D341Med (cell line): ENCODE measurements around the gene JAKMIP1.

Experiments
- DNase-seq: peaks from one replicate; pipeline ENCODE4 v3.0.0; 2012; ENCODE audit warnings: low spot score

The JAKMIP1 gene

DNA sequence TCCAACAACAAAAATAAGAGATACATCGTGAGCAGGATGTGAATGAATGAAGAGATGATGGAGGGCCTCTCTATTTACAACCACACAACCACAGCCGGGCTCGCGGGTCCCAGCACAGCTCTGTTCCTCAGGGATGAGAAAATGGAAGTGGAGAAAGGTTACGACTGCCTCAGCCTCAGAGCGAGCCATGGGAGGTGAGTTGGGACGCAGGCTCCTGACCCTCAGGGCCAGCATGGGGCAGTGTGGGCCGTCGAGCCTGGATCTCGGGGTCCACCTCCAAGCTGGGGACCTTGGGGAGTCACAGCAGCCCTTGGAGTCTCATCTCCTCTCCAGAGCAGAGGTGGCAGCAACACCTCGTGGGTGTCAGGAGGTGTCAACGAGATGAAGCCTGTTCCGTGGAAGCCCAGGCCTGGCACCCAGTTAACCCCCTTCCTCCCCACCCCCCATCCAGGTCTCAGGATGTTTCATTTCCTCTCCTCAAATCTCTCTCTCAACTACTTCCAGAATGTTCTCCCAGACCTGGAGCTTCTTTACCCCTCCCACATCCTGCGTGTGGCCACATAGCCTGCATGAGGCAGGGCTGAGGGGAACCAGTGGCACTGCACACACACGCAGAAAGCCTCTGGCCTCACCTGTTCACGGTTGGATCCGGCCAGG is 208.1 kb downstream of the JAKMIP1 start:
- no peak for DNase-seq

DNA sequence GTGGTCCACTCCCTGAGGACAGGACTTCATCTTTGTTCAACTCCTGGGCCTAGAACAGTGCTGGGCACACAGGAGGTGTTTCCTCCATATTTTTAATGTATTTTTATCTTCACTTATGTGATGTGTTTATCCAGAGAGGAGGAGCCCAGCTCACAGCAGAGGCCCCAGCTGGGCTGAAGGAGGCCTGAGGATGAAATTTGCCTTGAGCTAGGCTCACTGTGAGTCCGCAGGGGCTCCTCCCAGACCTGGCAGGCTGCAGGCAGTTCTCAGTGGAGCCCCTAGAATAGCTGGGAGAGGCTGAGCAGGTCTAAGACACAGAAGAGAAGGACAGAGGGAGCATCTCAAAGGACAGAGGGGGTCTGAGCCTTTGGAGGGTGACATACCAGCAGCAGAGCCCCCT is 208.9 kb downstream of the JAKMIP1 start:
- no peak for DNase-seq

DNA sequence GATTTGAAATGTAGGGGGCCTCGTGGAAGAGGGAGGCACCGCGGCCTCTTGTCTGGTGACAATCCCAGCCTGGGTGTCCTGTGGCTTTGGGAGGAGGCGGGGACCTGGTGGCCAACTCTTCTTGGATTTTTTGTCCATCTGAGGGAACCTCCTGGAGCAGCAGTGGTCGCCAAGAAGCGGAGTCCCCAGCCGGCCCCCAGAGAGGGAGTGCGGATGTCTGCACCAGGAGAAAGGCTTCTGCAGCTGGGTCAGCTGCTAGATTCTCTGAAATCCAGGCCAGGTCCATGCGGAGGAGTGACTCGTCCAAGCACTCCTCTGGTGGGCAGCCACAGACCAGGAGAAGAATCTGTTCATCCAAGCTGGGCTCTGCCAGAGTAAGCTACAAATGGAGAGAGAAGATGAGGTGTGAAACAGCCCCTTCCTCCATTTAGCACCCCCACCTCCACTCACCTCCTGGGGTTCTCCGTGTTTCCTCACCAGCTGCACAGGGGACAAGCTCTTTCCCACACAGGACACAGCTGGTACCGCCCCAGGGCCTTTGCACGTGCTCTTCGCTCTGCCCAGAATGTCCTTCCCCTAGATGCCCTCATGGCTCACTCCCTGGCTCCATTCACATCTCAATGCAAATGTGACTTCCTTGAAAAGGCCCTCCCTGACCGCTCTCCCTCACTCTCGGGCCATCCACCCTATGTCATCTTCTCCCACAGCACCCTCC is 209.7 kb downstream of the JAKMIP1 start:
- no peak for DNase-seq

DNA sequence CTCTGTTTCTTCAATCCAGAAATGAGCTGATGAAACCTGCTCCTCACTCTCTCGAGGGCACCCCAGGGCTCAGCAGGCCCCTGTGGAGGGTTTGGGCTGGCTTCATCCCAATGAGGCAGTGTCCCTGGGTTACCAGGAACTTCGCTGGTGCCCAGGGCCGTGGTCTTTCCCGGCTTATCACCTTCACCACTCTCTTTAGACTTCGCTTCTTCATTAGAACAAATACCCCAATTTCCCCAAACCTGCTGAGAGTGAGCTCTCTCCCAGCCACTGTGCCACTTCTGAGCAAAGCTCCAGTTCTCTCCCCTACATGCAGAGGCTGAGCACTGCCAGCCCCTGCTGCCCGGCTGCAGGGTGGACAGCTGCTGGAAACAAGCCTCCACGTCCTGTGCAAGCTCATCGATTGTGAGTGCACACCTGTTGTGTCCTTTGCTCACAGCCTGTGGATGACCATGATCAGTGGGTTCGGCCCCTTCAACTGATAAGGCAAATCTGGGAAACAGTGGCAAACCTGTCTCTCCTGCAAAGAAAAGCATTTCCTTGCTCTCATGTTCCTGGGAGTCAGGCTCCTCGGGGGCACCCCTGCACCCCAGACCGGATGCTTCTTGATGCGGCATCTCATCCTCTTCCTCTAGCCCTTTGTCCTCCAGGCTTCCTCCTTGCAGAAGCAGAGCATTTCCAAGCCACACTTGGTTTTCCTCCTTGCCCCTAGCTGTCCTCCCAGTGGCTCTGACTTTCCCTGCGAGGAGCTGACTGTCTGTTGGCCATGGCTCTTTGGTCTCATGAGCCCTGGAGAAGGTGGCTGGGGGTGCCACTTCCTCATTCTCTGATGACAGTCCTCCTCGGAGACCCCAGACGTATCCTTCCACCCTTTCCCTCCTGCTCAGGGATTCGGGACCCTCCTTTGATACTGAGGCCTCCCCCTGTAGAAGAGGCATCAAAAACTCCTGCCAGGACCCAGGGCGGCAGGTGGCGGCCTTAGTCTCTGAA is 210.8 kb downstream of the JAKMIP1 start:
- no peak for DNase-seq

DNA sequence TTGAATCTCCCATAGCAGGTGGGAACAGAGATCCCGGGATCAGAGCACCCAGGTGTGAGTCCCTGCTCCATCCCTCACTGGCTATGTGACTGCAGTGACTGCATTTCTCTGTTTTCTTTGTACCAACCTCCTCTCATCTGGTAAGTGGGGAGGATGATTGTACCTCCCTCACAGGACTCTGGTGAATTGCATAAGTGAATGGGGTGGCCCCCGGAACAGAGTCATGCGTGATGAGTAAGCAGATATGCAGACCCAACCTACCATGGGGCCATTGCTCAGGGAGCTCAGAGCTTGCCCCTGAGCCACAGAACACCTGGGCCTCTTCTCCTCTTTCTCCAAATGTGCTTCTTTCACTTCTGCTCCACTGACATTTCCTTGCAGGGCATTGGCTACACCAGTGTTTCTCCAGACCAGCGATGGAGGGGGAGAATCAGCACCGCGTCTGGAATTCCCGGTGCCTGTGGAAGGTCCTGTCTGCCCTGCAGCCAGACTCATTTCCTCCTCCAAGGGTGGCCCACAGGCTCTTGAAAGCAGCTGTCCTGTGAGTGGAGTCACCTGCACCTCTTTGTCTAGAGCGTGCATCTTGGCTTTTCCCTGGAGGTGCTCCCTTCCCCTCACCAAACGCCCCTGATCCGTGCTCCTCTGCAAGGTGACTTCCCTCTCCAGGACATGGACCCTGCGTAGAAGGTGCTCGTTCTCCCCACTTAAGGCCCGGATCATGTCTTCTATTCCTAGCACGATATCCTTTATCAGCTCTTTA is 212.1 kb downstream of the JAKMIP1 start:
- no peak for DNase-seq

DNA sequence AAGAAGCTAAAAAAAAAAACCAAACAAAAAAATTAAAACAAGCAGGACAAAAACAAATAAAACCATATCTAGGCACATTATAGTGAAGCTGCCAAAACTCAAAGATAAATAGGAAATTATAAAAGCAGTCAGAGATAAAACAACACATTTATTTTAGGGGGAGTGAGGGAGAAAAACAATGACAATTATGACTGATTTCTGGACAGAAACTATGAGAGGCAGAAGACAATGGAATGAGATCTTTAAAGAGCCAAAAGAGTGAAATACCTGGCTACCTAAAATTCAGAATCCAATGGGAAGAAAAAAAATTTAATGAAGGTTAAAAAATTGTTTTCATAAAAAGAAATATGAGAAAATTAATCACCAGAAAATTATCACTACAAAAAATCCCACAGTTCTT is 215.5 kb downstream of the JAKMIP1 start:
- no peak for DNase-seq

DNA sequence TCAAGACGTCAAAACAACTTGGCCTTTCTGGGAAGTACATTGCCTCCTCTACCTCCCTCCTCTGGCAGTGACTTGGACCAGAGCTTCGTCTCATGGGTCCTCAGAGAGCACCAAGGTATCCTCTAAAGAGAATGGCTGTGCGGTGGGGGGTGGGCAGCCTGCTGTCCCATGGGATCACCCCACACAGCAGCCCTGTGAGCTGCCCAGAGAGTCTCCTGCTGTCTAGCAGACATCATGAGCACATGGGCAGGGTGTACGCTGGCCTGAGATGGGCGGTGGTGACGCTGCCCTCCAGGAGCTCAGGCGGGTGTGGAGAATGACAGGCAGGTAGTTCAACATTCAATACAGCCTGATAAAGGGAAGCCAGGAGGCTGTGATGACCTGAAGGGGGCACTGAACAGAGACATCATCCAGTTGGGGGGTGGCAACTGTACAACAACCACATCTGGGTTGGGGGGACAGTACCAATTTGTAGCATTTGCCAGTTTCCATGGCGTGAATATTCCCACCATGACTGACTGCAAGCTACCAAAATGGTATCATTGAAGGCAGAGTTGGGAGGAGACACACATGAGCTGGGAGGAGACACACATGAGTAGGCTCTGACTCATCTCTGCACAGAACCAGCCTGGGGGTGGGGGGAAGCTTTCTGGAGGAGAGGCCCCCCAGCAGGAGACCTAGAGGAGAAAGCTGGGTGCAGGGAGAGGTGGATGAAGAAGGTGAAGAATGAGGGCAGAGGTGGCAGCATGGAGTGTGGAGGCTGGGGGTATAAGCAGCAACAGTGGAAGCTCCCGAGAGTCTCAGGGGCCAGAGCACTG is 218.0 kb downstream of the JAKMIP1 start:
- DNase-seq: no peak

DNA sequence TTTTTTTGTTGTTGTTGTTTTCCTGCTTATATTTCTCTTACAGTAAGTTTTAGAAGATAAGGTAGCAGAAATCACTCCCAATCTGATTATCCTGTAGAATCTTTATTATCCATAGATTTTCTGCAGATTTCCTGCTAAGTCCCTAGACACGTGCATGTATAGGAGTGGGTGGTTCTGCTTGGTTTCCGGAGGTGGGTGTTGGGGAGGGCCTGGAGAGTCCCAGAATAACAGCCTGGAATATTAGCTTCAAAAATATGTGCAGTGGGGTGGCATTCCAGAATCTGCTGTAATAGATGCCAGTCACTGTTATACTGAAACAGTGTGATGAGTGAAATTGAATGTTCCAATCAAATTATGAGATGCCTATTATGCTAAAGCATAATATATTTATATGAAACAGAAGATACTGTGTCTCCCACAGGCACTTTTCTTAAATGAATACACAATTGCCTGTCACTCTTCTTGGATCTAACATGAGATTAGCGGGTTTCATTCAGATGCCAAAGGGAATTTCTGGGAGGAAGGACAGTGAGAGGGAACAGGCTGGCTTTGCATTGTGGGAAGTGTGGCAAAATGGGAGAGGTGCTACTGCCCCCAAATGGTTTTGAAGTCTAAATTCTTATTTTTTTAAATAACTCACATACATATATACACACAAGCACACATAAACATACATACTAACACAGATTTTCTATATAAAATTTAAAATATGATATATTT is 219.8 kb downstream of the JAKMIP1 start:
- no peak for DNase-seq

DNA sequence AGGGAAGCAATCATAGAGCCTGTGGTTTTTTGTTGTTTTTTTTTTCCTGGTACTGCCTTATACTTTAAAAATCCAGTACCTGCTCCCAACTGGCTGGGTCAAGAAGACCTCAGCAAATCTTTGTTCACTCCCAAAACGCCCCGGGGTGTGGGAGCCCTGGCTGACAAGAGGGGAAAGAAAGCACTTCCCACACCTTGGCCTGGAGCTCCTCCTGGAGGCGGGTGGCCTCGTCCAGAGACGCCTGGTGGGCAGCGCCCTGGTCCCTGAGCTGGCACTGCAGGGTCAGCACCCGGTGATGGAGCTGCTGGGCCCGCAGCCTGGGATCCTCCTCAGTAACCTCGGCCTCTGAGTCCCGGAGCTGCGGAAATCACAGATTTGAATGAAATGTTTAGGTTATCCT is 220.4 kb downstream of the JAKMIP1 start:
- peak; percentile 87 for DNase-seq

DNA sequence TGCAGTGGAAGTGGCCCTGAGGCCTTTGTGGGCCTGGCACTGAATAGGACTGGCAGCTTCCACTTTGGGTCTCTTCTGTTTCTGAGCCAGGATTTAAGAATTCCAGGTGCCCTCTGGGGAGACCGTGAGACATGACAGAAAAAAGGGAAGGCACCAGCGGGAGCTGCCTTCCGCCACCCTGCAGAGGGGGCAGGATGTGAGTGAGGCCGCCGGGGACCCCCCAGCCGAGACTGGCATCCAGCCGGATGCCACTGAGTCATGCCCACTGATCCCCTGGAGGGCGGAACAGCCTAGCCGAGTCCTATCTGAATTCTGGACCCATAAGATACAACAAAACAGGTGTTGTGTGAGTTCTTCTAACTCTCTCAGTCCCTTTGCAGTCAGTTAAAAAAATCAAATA is 223.4 kb downstream of the JAKMIP1 start:
- no peak for DNase-seq

DNA sequence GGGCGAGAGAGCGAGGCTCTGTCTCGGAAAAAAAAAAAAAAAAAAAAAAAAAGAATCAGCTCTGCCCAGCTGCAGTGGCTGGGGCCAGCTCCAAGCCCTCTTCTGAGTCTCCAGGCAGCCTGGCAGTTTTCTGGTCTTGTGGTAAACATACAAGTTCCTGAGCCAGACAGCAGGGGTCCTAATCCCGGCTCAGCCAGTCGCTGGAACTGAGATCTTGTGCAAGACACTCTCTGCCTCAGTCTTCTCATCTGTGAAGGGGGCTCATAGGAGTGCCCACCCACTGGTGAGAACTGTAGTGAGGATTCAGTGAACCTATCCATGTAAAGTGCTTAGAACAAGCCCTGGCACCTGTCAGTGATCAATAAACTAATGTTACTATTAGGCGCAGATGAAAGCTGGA is 223.9 kb downstream of the JAKMIP1 start:
- no peak for DNase-seq
